GM12891 (cell line): ENCODE results near the gene PIGX. TPM values are rescaled to one million over a fixed set of nuclear protein-coding genes. Genes with fewer than 3 reads are reported as not detected.

Source experiments
- DNase-seq: peaks from one replicate; pipeline ENCODE4 v3.0.0; 2011; ENCODE audit warnings: low spot score; ENCODE audit not compliant: insufficient read length
- FAIRE-seq: peaks from 2 replicates; lab custom pipeline; 2011; peaks lifted over from hg19 to GRCh38; lab: Jason Lieb, UNC
- PAX5 ChIP-seq: IDR thresholded peaks from 2 replicates; pipeline ENCODE4 v1.6.1; 2011; ENCODE audit warnings: low read length, moderate library complexity, mild to moderate bottlenecking; ENCODE audit not compliant: insufficient read depth, severe bottlenecking
- POLR2A ChIP-seq: IDR thresholded peaks from 2 replicates; pipeline ENCODE4 v1.6.1; 2011; ENCODE audit warnings: low read depth, low read length, control low read depth
- POLR2AphosphoS5 ChIP-seq: IDR thresholded peaks from 2 replicates; pipeline ENCODE4 v1.6.1; 2011; ENCODE audit warnings: low read depth, low read length, control low read depth
- POU2F2 ChIP-seq: IDR thresholded peaks from 2 replicates; pipeline ENCODE4 v1.6.1; 2011; ENCODE audit warnings: low read depth, mild to moderate bottlenecking, control low read depth, low read length, moderate library complexity
- SPI1 ChIP-seq: IDR thresholded peaks from 2 replicates; pipeline ENCODE4 v1.6.1; 2011; ENCODE audit warnings: low read depth, low read length, control low read depth
- TAF1 ChIP-seq: IDR thresholded peaks from 2 replicates; pipeline ENCODE4 v1.6.1; 2011; ENCODE audit warnings: low read depth, low read length, control low read depth
- polyA plus RNA-seq: library from polyadenylated mRNA; unstranded; fragments of >200 nt; gene quantifications from one replicate; pipeline ENCODE4 v1.2.1, GENCODE V29; 2012; ENCODE audit warnings: low read depth, missing spikeins, inconsistent platforms; ENCODE audit not compliant: missing spikeins

The PIGX gene
- polyA plus RNA-seq = 15.2 TPM

DNA sequence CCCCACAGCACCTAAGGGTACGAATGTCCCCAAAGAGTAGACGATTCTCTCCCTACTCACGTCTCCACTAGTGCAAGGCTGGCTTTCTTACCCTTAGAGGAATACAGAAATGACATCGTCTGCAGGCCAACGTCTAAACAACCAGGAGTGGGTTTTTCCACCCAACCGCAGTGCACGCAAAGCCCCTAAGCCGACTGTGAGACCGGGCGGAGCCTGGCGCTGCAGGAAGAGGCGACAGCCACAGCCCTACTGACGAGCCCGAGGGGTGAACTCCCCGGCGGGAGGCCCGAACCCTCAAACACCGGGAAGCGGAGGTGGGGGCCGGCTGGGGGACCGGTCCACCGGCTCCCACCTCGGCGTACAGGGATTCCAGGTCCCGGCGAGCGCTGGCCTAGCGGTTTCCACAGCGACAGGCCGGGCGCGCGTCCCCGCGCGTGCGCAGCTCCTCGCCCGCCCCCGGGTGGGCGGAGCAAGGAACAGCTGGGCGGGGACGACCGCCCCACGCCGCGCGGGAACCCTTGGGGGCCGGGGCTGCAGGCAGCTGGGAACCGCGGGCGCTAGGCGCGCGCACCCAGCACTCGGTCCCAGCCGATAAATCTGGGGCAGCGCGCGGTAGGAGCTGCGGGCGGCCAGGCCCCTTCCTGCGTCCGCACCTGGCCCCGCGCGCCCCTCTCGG, at the start of gene PIGX, which contains the start of gene CEP19:
Gene PIGX, plus strand, starts transcription at position 540 of the 676 bp plus-strand sequence.
Gene CEP19, minus strand, starts transcription at position 413 of the 676 bp plus-strand sequence. CDS start 3,593 bp downstream, outside the sequence.
- DNase-seq = peak; percentile 82
- peak; percentile 95 for FAIRE-seq
- peak; percentile 52 for TF ChIP-seq POLR2A
- no peak for TF ChIP-seq PAX5
- no peak; the same call in none of the 2 replicates for TF ChIP-seq POLR2AphosphoS5
- TF ChIP-seq POU2F2 = 0 out of 2 replicates have a peak, but pooled peaks have one; percentile 14
- peak; percentile 62 for TF ChIP-seq TAF1
- TF ChIP-seq SPI1 = no peak

DNA sequence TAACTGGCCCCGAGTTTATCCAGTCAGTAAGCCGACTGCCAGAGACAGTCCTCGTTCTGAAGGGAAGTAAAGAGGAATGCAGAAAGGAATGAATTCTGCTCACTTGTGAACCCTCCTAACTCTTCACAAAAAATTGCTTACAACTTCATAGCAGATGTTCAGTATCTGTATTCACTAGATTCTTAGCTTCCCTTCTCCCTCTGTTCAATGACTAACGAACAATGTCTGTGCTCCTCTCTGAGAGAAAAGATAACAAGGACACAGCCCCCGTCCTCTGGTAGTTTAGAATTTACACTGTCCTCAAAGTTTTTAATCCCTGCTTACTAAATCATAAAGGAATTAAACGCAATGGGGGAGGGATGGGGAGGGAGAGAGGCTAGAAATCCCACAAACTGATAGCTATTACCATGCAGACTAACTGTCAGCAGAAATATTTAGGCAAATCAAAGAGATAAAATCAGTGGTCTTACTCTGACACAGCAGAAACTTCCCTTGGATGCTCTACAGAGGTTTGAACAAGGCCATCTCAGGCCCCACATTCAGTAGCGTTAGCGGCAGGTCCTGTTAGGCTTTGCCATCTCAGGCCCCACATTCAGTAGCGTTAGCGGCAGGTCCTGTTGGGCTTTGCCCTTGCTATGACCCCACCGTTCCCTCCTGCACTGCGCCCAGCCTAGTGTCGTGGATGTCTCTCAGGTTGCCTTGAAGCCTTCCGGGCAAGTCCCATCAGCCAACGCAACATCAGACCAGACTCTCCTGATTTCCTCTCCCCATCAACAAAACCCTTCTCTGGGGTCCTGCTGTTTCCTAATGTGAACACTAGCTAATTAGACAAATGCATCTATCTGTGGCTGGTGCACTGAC, 49.2 kb upstream of the PIGX start:
- FAIRE-seq = no peak
- TF ChIP-seq SPI1 (no peak), POLR2AphosphoS5 (peak; percentile 53; the same call in 1 of the 2 replicates), POLR2A (peak; percentile 33; the same call in 1 of the 2 replicates)
- no peak for DNase-seq

DNA sequence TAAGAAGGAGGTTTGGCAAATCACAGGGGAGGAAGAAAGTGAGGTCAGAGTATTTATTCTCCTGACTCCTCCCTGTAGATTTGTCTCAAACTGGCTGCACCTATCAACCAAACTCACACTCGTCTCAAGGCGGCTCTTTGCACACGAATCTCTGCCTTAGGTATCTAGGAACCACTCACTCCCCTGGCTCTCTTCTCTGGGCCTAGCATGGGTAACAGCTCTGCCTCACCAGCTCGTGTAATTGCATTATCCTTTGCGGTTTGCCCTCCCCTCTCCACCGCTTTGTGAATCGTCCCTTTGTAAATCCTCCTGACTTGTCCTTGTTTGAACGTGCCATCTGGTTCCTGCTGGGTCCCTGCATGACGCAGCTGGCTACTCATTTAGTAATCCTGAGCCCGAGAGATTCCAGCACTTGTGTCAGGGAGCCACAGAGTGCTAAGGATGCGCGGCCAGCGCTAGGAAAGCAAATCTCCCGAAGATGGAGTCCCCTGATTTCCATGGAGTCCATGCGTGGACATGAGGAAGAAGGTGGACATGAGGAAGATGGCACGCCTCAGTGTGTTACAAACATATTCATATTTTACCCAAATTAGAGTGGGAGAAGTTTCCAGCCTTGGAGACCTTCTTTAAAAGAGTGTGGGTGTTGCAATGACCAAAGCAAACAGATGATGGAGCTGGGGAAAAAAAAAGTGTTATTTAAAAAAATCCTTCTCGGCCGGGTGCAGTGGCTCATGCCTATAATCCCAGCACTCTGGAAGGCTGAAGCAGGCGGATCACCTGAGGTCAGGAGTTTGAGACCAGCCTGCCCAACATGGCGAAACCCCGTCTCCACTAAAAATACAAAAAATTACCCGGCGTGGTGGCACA, 45.9 kb upstream of the PIGX start:
- TF ChIP-seq POLR2AphosphoS5 (no peak), PAX5 (no peak), POU2F2 (no peak), SPI1 (no peak), POLR2A (no peak), TAF1 (no peak)
- FAIRE-seq (no peak), DNase-seq (no peak)

DNA sequence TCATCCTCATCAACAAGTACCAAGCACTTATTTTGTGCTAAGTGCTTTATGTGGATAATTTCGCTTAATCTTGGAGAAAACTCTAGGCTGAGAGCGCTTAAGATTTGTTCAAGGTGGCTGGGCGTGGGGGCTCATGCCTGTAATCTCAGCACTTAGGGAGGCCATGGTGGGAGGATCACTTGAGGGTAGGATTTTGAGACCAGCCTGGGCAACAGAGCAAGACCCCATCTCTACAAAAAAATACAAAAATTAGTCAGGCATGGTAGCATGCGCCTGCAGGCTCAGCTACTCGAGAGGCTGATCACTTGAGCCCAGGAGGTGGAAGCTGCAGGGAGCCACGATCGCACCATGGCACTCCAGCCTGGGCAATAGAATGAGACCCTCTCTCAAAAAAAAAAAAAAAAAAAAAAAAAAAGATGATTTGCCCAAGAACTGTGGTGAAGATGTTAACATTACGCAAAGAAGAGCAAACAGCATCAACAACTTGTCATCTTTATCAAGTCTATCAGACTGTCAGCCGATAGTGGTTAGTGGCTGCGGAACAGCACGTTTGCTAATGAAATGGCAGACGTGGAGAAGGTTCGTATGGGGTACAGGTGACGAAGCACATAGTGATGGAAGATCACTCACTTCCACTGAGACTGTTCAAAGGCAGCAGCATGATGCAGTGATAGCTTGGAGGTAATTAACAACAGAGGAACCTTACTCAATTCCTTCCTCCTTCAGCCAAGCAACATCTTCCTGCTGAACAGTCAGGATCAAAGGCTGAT, 44.9 kb upstream of the PIGX start:
- TF ChIP-seq SPI1 (no peak), POLR2A (no peak), POU2F2 (no peak), TAF1 (no peak), PAX5 (no peak), POLR2AphosphoS5 (no peak)
- DNase-seq (no peak), FAIRE-seq (no peak)

DNA sequence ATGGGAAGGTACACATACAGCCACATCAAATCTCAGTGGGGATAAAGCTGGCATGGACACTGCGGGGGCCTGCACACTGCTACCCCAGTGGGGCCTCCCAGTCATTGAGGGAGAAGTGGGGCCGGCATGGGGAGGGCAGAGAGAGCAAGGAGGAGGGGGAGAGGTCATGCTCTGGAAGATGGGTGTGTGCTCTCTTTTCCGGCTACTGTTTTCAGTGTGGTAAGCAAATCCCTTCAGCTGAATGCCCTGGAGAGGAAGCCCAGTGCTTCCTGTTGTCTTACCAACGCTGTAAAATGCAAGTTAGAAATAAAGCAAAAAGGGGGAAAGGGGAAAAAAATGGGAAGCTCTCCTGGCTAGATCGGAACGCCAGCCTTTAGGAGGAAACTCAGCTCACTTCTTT, 41.8 kb upstream of the PIGX start:
- FAIRE-seq (peak; percentile 31), DNase-seq (no peak)
- TF ChIP-seq POLR2AphosphoS5 (no peak), POU2F2 (no peak), TAF1 (no peak), SPI1 (no peak), POLR2A (no peak), PAX5 (no peak)

DNA sequence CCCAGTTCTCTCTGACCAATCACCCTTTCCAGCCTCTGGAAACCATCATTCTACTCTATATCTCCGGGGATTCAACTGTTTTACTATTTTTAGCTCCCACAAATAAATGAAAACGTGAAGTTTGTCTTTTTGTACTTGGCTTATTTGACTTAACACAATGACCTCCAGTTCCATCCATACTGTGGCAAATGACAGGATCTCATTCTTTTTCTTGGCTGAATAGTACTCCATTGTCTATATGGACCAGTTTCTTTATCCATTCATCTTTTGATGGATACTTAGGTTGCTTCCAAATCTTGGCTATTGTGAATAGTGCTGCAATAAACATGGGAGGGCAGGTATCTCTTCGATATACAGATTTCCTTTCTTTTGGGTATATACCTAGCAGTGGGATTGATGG, 38.5 kb upstream of the PIGX start:
- no peak for FAIRE-seq
- no peak for DNase-seq
- no peak for TF ChIP-seq POU2F2
- no peak for TF ChIP-seq TAF1
- TF ChIP-seq POLR2A = no peak
- TF ChIP-seq SPI1 = no peak
- TF ChIP-seq PAX5 = no peak
- no peak for TF ChIP-seq POLR2AphosphoS5

DNA sequence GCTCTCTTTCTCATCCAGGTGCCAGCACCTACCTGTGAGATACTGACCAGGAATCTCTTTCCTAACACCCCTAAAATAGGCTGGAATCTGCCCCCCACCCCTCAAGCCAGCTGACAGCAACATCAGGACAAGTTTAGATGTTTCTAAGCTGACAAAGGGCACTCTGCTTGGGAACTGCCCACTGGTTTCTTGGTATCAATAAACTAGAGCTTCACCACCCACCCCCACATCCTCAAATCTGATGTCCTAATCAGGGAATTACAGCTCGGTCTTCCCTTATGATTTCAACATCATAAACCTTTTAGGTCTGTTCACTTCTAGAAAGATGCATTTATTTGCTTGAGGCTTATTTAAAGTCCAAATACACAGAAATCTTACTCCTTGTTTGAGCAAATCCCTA, 34.8 kb upstream of the PIGX start:
- FAIRE-seq (no peak), DNase-seq (no peak)
- no peak for TF ChIP-seq POU2F2
- TF ChIP-seq PAX5 = no peak
- no peak for TF ChIP-seq POLR2A
- TF ChIP-seq SPI1 = no peak
- no peak for TF ChIP-seq TAF1
- no peak for TF ChIP-seq POLR2AphosphoS5

DNA sequence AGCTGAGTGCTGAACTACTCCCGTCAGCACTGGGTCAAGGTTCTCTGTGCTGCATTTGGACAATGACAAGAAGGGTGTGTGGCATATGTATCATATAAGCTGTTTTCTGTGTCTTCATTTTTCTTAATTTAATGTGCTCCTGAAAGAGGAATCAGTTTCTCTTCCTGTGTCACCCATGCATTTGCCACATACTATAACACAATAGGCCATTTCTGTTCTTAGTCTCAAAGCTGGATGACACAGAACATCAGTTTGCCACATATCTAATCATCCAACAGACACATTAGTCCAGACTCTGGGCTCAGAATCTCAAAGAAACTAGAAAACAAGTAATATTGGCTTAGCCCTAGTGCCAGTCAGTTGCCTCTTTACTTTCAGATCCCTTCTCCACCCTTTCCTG, 34.2 kb upstream of the PIGX start:
- DNase-seq (no peak), FAIRE-seq (no peak)
- TF ChIP-seq POU2F2 = no peak
- no peak for TF ChIP-seq TAF1
- TF ChIP-seq SPI1 = no peak
- no peak for TF ChIP-seq PAX5
- no peak for TF ChIP-seq POLR2A
- no peak for TF ChIP-seq POLR2AphosphoS5
